Fibroblast of peridontal ligament (primary cell): ENCODE data around the gene FAM162B.
"Not testable (repeated sequence)": the region's sequence is repeated elsewhere in the genome, so short reads cannot be mapped to it uniquely, and the experiment has no call there.

ENCODE experiments used
- DNase-seq: peaks from one replicate; pipeline ENCODE4 v3.0.0-alpha.2; 2010; ENCODE audit errors: extremely low read depth

The FAM162B gene

DNA sequence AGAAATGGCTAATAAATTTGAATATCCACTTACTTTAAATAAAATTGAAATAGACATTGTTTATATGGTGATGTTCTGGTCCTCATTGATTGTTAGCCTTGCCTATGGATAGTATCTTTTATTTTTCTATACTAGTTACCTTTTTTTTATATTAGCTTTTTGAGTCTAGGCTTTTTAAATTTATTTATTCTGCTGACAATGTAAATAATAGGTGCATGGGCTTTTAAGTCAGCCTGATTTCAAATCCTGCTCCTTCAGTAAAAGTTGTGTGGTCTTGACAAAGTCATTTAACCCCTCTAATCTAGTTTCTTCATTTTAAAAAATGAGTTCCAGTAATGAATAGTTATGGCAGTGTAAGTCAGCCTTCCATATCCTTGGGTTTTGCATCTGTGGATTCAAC lies 38.6 kb downstream of the FAM162B start:
- DNase-seq: no peak

DNA sequence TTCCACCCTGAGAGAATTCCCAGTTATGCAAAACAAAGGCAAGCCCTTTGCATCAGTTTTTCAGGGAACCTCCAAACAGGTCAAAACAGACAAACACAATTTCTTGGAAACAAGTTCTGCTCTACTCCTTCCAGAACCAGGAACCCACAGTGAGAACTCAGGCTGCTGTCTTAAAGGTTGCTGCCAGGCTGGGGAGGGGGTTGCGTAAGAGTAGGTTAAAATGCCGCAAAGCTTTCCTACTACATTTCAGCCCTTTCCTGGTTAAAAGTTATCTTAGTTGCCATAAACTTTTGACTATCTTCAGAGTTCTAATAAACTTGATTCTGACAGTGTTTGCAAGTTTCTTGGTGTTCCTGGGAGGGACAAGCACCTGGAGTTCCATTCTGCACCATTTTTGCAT lies 50.8 kb downstream of the FAM162B start:
- no peak for DNase-seq

DNA sequence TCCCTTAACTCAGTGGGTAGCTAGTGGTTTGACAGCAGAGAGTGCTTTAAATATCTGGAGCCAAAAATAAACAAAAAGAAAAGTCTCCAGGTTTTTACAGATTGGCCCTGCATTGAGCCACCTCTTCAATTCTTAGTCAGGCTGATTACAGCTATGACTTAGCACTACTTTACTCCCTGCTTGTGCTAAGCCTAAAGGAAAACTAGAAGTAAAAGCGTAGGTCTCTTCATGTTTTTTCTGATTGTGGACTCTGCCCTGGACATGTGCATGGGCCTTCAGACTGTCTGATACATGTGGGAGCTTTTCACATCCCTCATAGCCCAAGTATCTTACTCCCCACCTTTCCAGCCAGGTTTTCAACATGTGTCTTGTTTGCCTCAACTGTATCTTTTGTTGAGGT lies 51.2 kb downstream of the FAM162B start:
- no peak for DNase-seq

DNA sequence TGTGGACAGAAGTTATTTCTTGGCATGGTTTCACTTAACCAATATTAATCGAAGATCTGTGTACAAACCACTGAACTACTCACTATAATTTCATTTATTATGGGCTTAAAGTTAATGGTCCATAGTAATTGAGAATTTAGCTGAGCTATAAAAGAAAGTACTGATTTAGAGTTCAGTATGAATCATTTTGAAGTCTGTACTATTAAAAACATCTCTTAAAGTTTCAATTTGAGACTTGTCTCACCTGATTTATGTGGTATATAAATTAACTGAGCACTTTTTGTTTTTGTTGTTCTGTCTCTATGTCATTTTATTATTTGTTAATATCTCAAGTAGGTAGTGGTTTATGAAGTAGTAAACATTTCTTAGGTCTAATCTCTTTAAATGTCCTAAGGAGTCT lies 59.6 kb downstream of the FAM162B start:
- no peak for DNase-seq

DNA sequence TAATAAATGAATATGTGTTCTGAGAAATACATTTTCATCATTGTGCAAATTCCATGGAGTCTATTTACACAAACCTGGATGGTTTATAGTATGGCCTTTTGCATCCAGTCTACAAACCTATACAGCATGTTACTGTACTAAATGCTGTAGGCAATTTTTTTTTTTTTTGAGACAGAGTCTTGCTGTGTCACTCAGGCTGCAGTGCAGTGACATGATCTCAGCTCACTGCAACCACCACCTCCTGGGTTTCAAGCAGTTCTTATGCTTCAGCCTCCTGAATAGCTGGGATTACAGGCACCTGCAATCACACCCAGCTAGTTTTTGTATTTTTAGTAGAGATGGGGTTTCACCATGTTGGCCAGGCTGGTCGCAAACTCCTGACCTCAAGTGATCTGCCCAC lies 61.6 kb downstream of the FAM162B start:
- DNase-seq: not testable (repeated sequence)
